K562 (cell line): ENCODE results near the gene ATF3. TPM values are rescaled to one million over a fixed set of nuclear protein-coding genes. Genes with fewer than 3 reads are reported as not detected.

ENCODE experiments used
- ATF4 ChIP-seq: fragments of 450-650 bp; formaldehyde crosslinking; IDR thresholded peaks from 2 replicates; pipeline ENCODE4 v1.4.0; 2022; ENCODE audit warnings: mild to moderate bottlenecking, moderate library complexity
- BCLAF1 ChIP-seq, 2 experiments: fragments of 450-650 bp in 1 of 2; IDR thresholded peaks; 2 replicates each; pipeline ENCODE4 v1.6.1; 2011 to 2017; ENCODE audit warnings: low read depth in 2 of 2, antibody characterized with exemption in 1 of 2, borderline replicate concordance in 1 of 2, low read length in 1 of 2, mild to moderate bottlenecking in 1 of 2, mixed read lengths in 1 of 2; ENCODE audit not compliant: control insufficient read depth in 1 of 2
- BCOR ChIP-seq: fragments of 450-650 bp; IDR thresholded peaks from 2 replicates; pipeline ENCODE4 v1.6.1; 2016
- CBX2 ChIP-seq: fragments of 200-600 bp; sonication (generic); IDR thresholded peaks from one replicate; pipeline ENCODE4 v1.6.1; 2012; ENCODE audit warnings: mild to moderate bottlenecking, low read length, inconsistent platforms; ENCODE audit not compliant: insufficient read depth, poor library complexity, severe bottlenecking
- CBX8 ChIP-seq: fragments of 200-600 bp; sonication (generic); IDR thresholded peaks from 2 replicates; pipeline ENCODE4 v1.6.1; 2012; ENCODE audit warnings: borderline replicate concordance, mixed run types, low read depth, mild to moderate bottlenecking, moderate library complexity, mixed read lengths, low read length, control low read depth, inconsistent platforms; ENCODE audit not compliant: poor library complexity, severe bottlenecking; ENCODE audit errors: extremely low read depth
- CTBP1 ChIP-seq: fragments of 450-650 bp; IDR thresholded peaks from 2 replicates; pipeline ENCODE4 v1.6.1; 2016; ENCODE audit warnings: borderline replicate concordance
- E2F4 ChIP-seq: sonication (generic); formaldehyde crosslinking; IDR thresholded peaks from 2 replicates; pipeline ENCODE4 v1.8.0; 2022; ENCODE audit warnings: mild to moderate bottlenecking, low read depth, missing genetic modification reagents
- FOXK2 ChIP-seq, 2 experiments: fragments of 450-650 bp; IDR thresholded peaks in 1 of 2; conservative IDR thresholded peaks in 1 of 2; 2 replicates each; pipeline ENCODE4 v1.6.1; 2016; ENCODE audit warnings: low read depth in 2 of 2, mild to moderate bottlenecking in 1 of 2
- MLX ChIP-seq, 2 experiments: fragments of 450-650 bp in 1 of 2; sonication (generic) in 1 of 2; formaldehyde crosslinking; conservative IDR thresholded peaks; 2 replicates each; pipeline versions ENCODE4 v1.4.0 to v1.8.1; 2020 to 2022; ENCODE audit warnings: mild to moderate bottlenecking in 1 of 2, missing genetic modification reagents in 1 of 2
- POLR2H ChIP-seq: IDR thresholded peaks from 2 replicates; pipeline ENCODE4 v1.6.1; 2016; ENCODE audit warnings: missing genetic modification characterization, low read depth, mild to moderate bottlenecking, control low read depth, missing compliant biosample characterization, moderate library complexity
- POLR3A ChIP-seq: IDR thresholded peaks from 2 replicates; pipeline ENCODE4 v1.6.1; 2011; ENCODE audit warnings: borderline replicate concordance, mild to moderate bottlenecking, moderate library complexity; ENCODE audit not compliant: insufficient read length, insufficient read depth; ENCODE audit errors: extremely low read depth
- SMAD1 ChIP-seq: fragments of 150-350 bp; IDR thresholded peaks from 2 replicates; pipeline ENCODE4 v1.6.1; 2014; ENCODE audit warnings: low read length, low read depth; ENCODE audit not compliant: partially characterized antibody
- TAF15 ChIP-seq: fragments of 200-400 bp; formaldehyde crosslinking; IDR thresholded peaks from 2 replicates; pipeline ENCODE4 v1.6.1; 2017; ENCODE audit warnings: mild to moderate bottlenecking, low read depth, low read length, moderate library complexity
- TBP ChIP-seq: optimal IDR thresholded peaks from 2 replicates; pipeline ENCODE3; 2011; ENCODE audit warnings: low read depth, low read length, improper control_type of control experiment
- ZKSCAN1 ChIP-seq: fragments of 150-350 bp; IDR thresholded peaks from 2 replicates; pipeline ENCODE4 v1.6.1; 2016; ENCODE audit warnings: low read depth, low read length
- ZNF124 ChIP-seq: sonication (generic); formaldehyde crosslinking; IDR thresholded peaks from 2 replicates; pipeline ENCODE4 v1.8.1; 2022; ENCODE audit warnings: missing genetic modification reagents
- ZNF280B ChIP-seq: fragments of 250-450 bp; sonication (Bioruptor Pico); IDR thresholded peaks from 2 replicates; pipeline ENCODE4 v1.5.1; 2021; ENCODE audit warnings: mild to moderate bottlenecking
- ZNF384 ChIP-seq: IDR thresholded peaks from 2 replicates; pipeline ENCODE4 v1.6.1; 2012; ENCODE audit warnings: low read depth, low read length, improper control_type of control experiment
- ZNF583 ChIP-seq: fragments of 250-450 bp; sonication (Bioruptor Pico); IDR thresholded peaks from 2 replicates; pipeline ENCODE4 v1.4.0; 2020
- polyA plus RNA-seq, 8 experiments: library from polyadenylated mRNA; depleted of rRNA in 4 of 8; stranded (reverse) in 5 of 8; unstranded in 3 of 8; fragments of >200 nt; fragmentation: Nextera tagmentation in 2 of 8; fragmentation: Illumina TruSeq in 1 of 8; extraction: Ambion mirVana in 2 of 8; extraction: Trizol in 1 of 8; gene quantifications; 2 replicates each; pipeline versions ENCODE4 v1.2.1 to v1.2.3, GENCODE V29; 2011 to 2014; ENCODE audit warnings: inconsistent platforms in 1 of 8, missing spikeins in 1 of 8
- total RNA-seq, 7 experiments: library from RNA; depleted of rRNA in 6 of 7; stranded (reverse); fragments of >200 nt in 6 of 7; fragmentation: Illumina TruSeq in 2 of 7; extraction: Trizol in 2 of 7; gene quantifications; 2 replicates each; pipeline versions ENCODE4 v1.2.1 to v1.2.3, GENCODE V29; 2011 to 2021; ENCODE audit warnings: low replicate concordance in 1 of 7

Gene ATF3
- total and polyA plus RNA-seq, 9 of the 15 experiments (the other 6 are each of a cell fraction or from before 2014, with no cell fraction given), result 3.5 to 28.2 (median 19.8) TPM

GRCh38 chr1:212608959-212609700, 569 bp downstream of the ATF3 start (continued):
- TF ChIP-seq ATF4 (CRISPR knock-in tag) (0 out of 2 replicates have a peak, but pooled peaks have one; percentile 31), CTBP1 (no peak; the same call in 1 of the 2 replicates), SMAD1 (no peak), BCLAF1 (IDR thresholded peaks at IDR 0.05; ENCODE audit: borderline replicate concordance in 1 of 2, control insufficient read depth in 1 of 2, low read depth in 2 of 2, low read length in 1 of 2) (no peak), POLR3A (no peak), ZNF124 (CRISPR knock-in tag) (no peak), ZKSCAN1 (no peak), E2F4 (no peak), ZNF583 (CRISPR knock-in tag) (no peak), ZNF384 (no peak), CBX8 (no peak), MLX (CRISPR knock-in tag; conservative IDR thresholded peaks at IDR 0.05) (no peak), ZNF280B (CRISPR knock-in tag) (no peak), TBP (no peak), BCOR (no peak), TAF15 (no peak), FOXK2 (conservative IDR thresholded peaks at IDR 0.05 in 1 of 2, IDR thresholded peaks at IDR 0.05 in 1 of 2; ENCODE audit: low read depth in 2 of 2) (no peak), POLR2H (peak; percentile 92), CBX2 (no peak)
